Measurements from ENCODE around the gene KIF5A. TPM values are rescaled to one million over a fixed set of nuclear protein-coding genes. Genes with fewer than 3 reads are reported as not detected.

KIF5A gene
- total RNA-seq, 1 donor from 2014 or later: 0.46 TPM

DNA sequence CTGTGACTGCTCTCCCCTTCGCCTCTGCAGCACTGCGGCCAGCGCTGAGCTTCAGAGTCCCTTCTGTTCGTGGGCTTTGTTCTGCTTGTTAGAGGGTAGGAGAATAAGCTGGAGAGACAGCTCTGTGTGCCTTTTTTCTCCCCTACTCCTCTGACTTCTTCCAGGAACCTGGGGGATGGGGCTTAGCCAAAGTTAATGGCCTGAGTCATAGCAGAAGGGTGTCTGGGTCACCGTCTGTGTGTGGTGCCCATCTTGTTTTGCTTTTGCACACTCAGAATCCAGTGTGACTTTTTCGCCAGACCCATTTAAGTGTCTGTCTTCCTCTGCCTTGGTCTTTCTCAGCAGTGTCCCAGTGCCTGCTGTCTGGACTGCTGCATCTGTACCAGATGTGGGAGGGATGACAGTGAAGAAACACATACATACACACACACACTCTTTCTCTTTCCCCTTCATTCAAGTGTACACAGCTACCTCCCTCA, 3.0 kb downstream of the KIF5A start:
- no peak overlapping the region for H3K27ac Mint-ChIP-seq (ENCODE audit: unreplicated experiment)
- H3K9me3 Mint-ChIP-seq (ENCODE audit: unreplicated experiment): no peaks in the 10 kb centered on the region
- H3K4me1 Mint-ChIP-seq (ENCODE audit: unreplicated experiment): peaks cover 4% of the 10 kb centered on the region
- H3K4me3 Mint-ChIP-seq (ENCODE audit: unreplicated experiment): no peak overlapping the region
- H3K27me3 Mint-ChIP-seq (ENCODE audit: unreplicated experiment): peaks cover 10% of the 10 kb centered on the region
- no peak for DNase-seq (ENCODE audit: low spot score)
- H3K36me3 Mint-ChIP-seq (ENCODE audit: low read depth, unreplicated experiment): no peaks in the 10 kb centered on the region
- TF ChIP-seq, protein P1, sequence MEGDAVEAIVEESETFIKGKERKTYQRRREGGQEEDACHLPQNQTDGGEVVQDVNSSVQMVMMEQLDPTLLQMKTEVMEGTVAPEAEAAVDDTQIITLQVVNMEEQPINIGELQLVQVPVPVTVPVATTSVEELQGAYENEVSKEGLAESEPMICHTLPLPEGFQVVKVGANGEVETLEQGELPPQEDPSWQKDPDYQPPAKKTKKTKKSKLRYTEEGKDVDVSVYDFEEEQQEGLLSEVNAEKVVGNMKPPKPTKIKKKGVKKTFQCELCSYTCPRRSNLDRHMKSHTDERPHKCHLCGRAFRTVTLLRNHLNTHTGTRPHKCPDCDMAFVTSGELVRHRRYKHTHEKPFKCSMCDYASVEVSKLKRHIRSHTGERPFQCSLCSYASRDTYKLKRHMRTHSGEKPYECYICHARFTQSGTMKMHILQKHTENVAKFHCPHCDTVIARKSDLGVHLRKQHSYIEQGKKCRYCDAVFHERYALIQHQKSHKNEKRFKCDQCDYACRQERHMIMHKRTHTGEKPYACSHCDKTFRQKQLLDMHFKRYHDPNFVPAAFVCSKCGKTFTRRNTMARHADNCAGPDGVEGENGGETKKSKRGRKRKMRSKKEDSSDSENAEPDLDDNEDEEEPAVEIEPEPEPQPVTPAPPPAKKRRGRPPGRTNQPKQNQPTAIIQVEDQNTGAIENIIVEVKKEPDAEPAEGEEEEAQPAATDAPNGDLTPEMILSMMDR (IDR thresholded peaks at IDR 0.05; ENCODE audit: unreplicated experiment): no peak

DNA sequence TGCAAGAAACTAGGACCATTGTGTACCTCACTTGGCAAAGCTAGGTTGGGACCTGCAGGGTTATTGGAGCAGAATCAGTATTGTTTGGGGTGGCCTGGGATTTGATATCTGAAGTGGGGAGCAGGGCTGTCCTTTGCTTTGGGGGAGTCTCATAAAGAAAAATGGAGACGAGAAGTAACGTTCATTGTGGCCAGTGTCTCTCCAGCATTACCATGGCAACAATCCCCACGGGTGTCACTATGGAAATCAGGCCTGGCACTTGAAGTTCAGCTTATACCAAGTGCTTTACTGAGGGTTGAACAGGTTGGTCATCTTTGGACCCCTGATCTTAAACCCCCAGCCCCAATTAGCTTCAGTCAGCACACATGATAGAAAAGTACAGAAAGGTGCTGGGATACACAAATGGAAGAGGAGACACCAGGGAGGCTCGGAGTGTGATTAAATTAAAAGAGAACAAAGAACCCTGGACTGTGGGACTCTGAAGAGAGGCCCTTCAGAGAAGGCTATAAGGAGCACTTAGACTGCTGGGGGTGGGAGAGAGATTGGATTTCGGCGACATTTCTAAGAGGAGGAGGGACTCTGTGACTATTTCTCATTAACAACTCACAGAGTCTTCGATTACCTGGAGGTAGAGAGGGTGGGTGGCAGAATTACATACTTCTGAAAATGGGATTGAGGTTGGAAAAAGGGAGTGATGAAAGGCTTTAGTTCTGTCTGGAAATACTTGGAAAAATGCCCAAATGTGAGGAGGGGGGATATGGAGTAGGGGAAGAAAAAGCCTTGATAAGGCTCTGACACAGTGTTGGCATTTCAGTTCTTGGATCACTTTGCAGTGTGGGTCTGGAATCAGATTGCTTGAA, 3.7 kb downstream of the KIF5A start:
- H3K4me3 Mint-ChIP-seq (ENCODE audit: unreplicated experiment): no peak overlapping the region

DNA sequence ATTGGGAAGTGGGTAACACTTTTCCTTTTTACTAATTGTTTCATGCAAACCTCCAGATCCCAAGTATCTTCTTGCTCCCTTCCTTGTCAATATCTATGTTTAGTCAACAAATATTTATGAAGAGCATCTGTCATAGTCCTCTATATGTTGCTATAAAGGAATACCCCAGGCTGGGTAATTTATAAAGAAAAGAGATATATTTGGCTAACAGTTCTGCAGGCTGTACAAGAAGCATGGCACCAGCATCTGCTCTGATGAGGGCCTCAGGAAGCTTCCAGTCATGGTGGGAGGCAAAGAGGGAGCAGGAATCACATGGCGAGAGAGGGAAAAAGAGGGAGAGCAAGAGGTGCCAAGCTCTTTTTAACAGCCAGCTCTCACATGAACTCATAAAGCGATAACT, 4.6 kb downstream of the KIF5A start:
- H3K4me3 Mint-ChIP-seq (ENCODE audit: unreplicated experiment): no peak overlapping the region
- H3K4me1 Mint-ChIP-seq (ENCODE audit: unreplicated experiment): peaks cover under 1% of the 10 kb centered on the region

More for the DNA sequence above, 3.7 kb downstream of the KIF5A start:
- DNase-seq (ENCODE audit: low spot score): no peak
- Mint-ChIP-seq H3K27me3 (ENCODE audit: unreplicated experiment) (peaks cover 10% of the 10 kb centered on the region), H3K27ac (ENCODE audit: unreplicated experiment) (no peak overlapping the region), H3K4me1 (ENCODE audit: unreplicated experiment) (peaks cover 4% of the 10 kb centered on the region), H3K9me3 (ENCODE audit: unreplicated experiment) (no peaks in the 10 kb centered on the region), H3K36me3 (ENCODE audit: low read depth, unreplicated experiment) (no peaks in the 10 kb centered on the region)
- TF ChIP-seq, protein P1 (IDR thresholded peaks at IDR 0.05; ENCODE audit: unreplicated experiment): no peak

DNA sequence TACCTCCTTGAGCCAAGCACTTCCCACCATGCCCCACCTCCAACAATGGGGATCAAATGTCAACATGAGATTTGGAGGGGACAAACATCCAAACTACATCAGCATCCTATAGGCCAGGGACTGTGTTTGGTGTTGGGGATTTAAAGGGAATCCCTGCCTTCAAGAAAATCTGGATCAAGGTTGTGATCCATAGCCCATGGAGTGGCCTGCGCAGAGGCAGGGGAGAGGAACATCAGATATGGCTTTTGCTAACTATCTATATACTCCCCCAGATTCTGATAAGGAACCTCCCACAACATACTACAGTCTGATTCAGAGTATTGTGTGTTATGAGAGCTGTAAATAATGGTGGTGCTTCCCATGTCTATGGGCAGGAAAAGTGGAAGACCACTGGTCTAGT, 5.1 kb downstream of the KIF5A start:
- Mint-ChIP-seq H3K4me3 (ENCODE audit: unreplicated experiment) (no peak overlapping the region), H3K9me3 (ENCODE audit: unreplicated experiment) (no peaks in the 10 kb centered on the region), H3K36me3 (ENCODE audit: low read depth, unreplicated experiment) (no peaks in the 10 kb centered on the region), H3K27ac (ENCODE audit: unreplicated experiment) (no peak overlapping the region), H3K4me1 (ENCODE audit: unreplicated experiment) (no peaks in the 10 kb centered on the region), H3K27me3 (ENCODE audit: unreplicated experiment) (peaks cover 7% of the 10 kb centered on the region)
- DNase-seq (ENCODE audit: low spot score): no peak
- TF ChIP-seq, protein P1 (IDR thresholded peaks at IDR 0.05; ENCODE audit: unreplicated experiment): no peak

More for the DNA sequence above, 4.6 kb downstream of the KIF5A start:
- Mint-ChIP-seq H3K36me3 (ENCODE audit: low read depth, unreplicated experiment) (no peaks in the 10 kb centered on the region), H3K9me3 (ENCODE audit: unreplicated experiment) (no peaks in the 10 kb centered on the region), H3K27me3 (ENCODE audit: unreplicated experiment) (peaks cover 8% of the 10 kb centered on the region), H3K27ac (ENCODE audit: unreplicated experiment) (no peak overlapping the region)
- TF ChIP-seq, protein P1 (IDR thresholded peaks at IDR 0.05; ENCODE audit: unreplicated experiment): no peak
- DNase-seq (ENCODE audit: low spot score): no peak

DNA sequence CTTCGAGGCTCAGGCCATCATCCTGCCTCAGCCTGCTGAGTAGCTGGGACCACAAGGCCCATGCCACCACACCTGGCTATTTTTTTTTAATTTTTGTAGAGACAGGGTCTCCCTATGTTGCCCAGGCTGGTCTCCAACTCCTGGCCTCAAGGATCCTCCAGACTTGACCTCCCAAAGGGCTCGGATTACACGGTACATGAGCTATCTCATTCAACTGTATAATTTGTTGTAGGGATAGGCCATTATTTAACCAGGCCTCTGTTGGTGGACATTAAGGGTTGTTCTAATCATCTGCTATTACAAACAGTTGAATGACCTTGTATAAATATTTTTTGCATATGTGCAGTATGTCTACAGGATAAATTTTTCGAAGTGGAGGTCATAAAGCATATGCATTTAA, 9.0 kb downstream of the KIF5A start:
- Mint-ChIP-seq H3K27ac (ENCODE audit: unreplicated experiment) (no peak overlapping the region), H3K36me3 (ENCODE audit: low read depth, unreplicated experiment) (no peaks in the 10 kb centered on the region), H3K4me3 (ENCODE audit: unreplicated experiment) (no peak overlapping the region), H3K4me1 (ENCODE audit: unreplicated experiment) (no peaks in the 10 kb centered on the region), H3K9me3 (ENCODE audit: unreplicated experiment) (no peaks in the 10 kb centered on the region), H3K27me3 (ENCODE audit: unreplicated experiment) (no peaks in the 10 kb centered on the region)
- no peak for DNase-seq (ENCODE audit: low spot score)
- TF ChIP-seq, protein P1 (IDR thresholded peaks at IDR 0.05; ENCODE audit: unreplicated experiment): no peak
